HepG2 (cell line): ENCODE measurements around the gene MGLL. TPM values are rescaled to one million over a fixed set of nuclear protein-coding genes. Genes with fewer than 3 reads are reported as not detected.

ENCODE experiments used
- ADNP ChIP-seq: sonication (generic); formaldehyde crosslinking; IDR thresholded peaks from 2 replicates; pipeline ENCODE4 v1.4.0; 2020; ENCODE audit warnings: missing genetic modification reagents
- ATAD3A ChIP-seq: sonication (generic); formaldehyde crosslinking; IDR thresholded peaks from 2 replicates; pipeline ENCODE4 v1.4.0; 2020; ENCODE audit warnings: missing genetic modification reagents
- BRCA1 ChIP-seq: sonication (generic); formaldehyde crosslinking; IDR thresholded peaks from 2 replicates; pipeline ENCODE4 v1.4.0; 2020; ENCODE audit warnings: missing genetic modification reagents
- ERF ChIP-seq: IDR thresholded peaks from 2 replicates; pipeline ENCODE4 v1.6.1; 2018; ENCODE audit warnings: missing biosample characterization, missing genetic modification reagents
- FOXJ3 ChIP-seq: sonication (generic); formaldehyde crosslinking; IDR thresholded peaks from 2 replicates; pipeline ENCODE4 v1.4.0; 2020; ENCODE audit warnings: missing genetic modification reagents, mild to moderate bottlenecking, borderline replicate concordance
- HIVEP1 ChIP-seq: sonication (generic); formaldehyde crosslinking; IDR thresholded peaks from 2 replicates; pipeline ENCODE4 v1.4.0; 2020; ENCODE audit warnings: mild to moderate bottlenecking, missing genetic modification reagents
- HNRNPH1 ChIP-seq: fragments of 200-400 bp; formaldehyde crosslinking; optimal IDR thresholded peaks from 2 replicates; pipeline ENCODE3; 2017; ENCODE audit warnings: mild to moderate bottlenecking, low read depth, low read length
- IKZF1 ChIP-seq: fragments of 450-650 bp; IDR thresholded peaks from 2 replicates; pipeline ENCODE4 v1.7.1; 2016
- ISL2 ChIP-seq: sonication (generic); formaldehyde crosslinking; IDR thresholded peaks from 2 replicates; pipeline ENCODE4 v1.5.0; 2020; ENCODE audit warnings: missing genetic modification reagents
- JUND ChIP-seq: sonication (generic); formaldehyde crosslinking; IDR thresholded peaks from 2 replicates; pipeline ENCODE4 v1.8.0; 2022; ENCODE audit warnings: mild to moderate bottlenecking, missing genetic modification reagents
- KDM5B ChIP-seq: sonication (generic); formaldehyde crosslinking; IDR thresholded peaks from 2 replicates; pipeline ENCODE4 v1.4.0; 2020; ENCODE audit warnings: missing genetic modification reagents, mild to moderate bottlenecking, borderline replicate concordance
- MTA3 ChIP-seq: sonication (generic); formaldehyde crosslinking; IDR thresholded peaks from 2 replicates; pipeline ENCODE4 v1.4.0; 2020; ENCODE audit warnings: missing genetic modification reagents
- NFE2L1 ChIP-seq: sonication (generic); formaldehyde crosslinking; IDR thresholded peaks from 2 replicates; pipeline ENCODE4 v1.4.0; 2020; ENCODE audit warnings: missing genetic modification reagents, mild to moderate bottlenecking, borderline replicate concordance
- SETDB1 ChIP-seq: sonication (generic); formaldehyde crosslinking; IDR thresholded peaks from 2 replicates; pipeline ENCODE4 v1.5.1; 2020; ENCODE audit warnings: missing genetic modification reagents, mild to moderate bottlenecking, borderline replicate concordance
- SRSF4 ChIP-seq: fragments of 200-400 bp; formaldehyde crosslinking; IDR thresholded peaks from one replicate; pipeline ENCODE4 v1.6.1; 2018; ENCODE audit warnings: mild to moderate bottlenecking, low read depth, low read length, moderate library complexity; ENCODE audit not compliant: poor library complexity, severe bottlenecking
- ZFP82 ChIP-seq: sonication (generic); formaldehyde crosslinking; IDR thresholded peaks from 2 replicates; pipeline ENCODE4 v1.5.1; 2020; ENCODE audit warnings: mild to moderate bottlenecking, missing genetic modification reagents, borderline replicate concordance
- ZFX ChIP-seq: sonication (generic); formaldehyde crosslinking; IDR thresholded peaks from 2 replicates; pipeline ENCODE4 v1.4.0; 2020; ENCODE audit warnings: mild to moderate bottlenecking, low read depth, missing genetic modification reagents, moderate library complexity
- ZNF143 ChIP-seq: sonication (generic); formaldehyde crosslinking; IDR thresholded peaks from 2 replicates; pipeline ENCODE4 v1.4.0; 2020; ENCODE audit warnings: missing genetic modification reagents
- ZNF234 ChIP-seq: sonication (generic); formaldehyde crosslinking; conservative IDR thresholded peaks from 2 replicates; pipeline ENCODE4 v1.5.1; 2020; ENCODE audit warnings: mild to moderate bottlenecking, missing genetic modification reagents
- ZNF274 ChIP-seq: sonication (generic); formaldehyde crosslinking; IDR thresholded peaks from 2 replicates; pipeline ENCODE4 v1.5.1; 2020; ENCODE audit warnings: mild to moderate bottlenecking, missing genetic modification reagents
- ZNF350 ChIP-seq: sonication (generic); formaldehyde crosslinking; IDR thresholded peaks from 2 replicates; pipeline ENCODE4 v1.4.0; 2020; ENCODE audit warnings: mild to moderate bottlenecking, low read depth, missing genetic modification reagents, borderline replicate concordance
- ZNF724P ChIP-seq: sonication (generic); formaldehyde crosslinking; IDR thresholded peaks from 2 replicates; pipeline ENCODE4 v1.8.0; 2022; ENCODE audit warnings: missing genetic modification reagents, borderline replicate concordance
- ZSCAN31 ChIP-seq: sonication (generic); formaldehyde crosslinking; IDR thresholded peaks from 2 replicates; pipeline ENCODE4 v1.5.0; 2020; ENCODE audit warnings: low read depth, mild to moderate bottlenecking, missing genetic modification reagents
- polyA plus RNA-seq, 8 experiments: library from polyadenylated mRNA; depleted of rRNA in 3 of 8; stranded (reverse) in 7 of 8; unstranded in 1 of 8; fragments of >200 nt; fragmentation: Illumina TruSeq in 4 of 8; extraction: Trizol in 4 of 8; gene quantifications; 2 replicates each; pipeline versions ENCODE4 v1.2.1 to v1.2.3, GENCODE V29; 2011 to 2016; ENCODE audit warnings: low read depth in 4 of 8, missing spikeins in 1 of 8, mixed read lengths in 1 of 8; ENCODE audit not compliant: insufficient read depth in 1 of 8
- total RNA-seq, 5 experiments: library from RNA; depleted of rRNA; stranded (reverse); fragments of >200 nt; fragmentation: Illumina TruSeq; extraction: Trizol; gene quantifications; 2 replicates each; pipeline ENCODE4 v1.2.3, GENCODE V29; 2016; ENCODE audit warnings: low read depth in 1 of 5
- TF ChIP-seq, protein P1 (sequence below): sonication (generic); formaldehyde crosslinking; IDR thresholded peaks from 2 replicates; pipeline ENCODE4 v1.4.0; 2020; ENCODE audit warnings: mild to moderate bottlenecking, missing genetic modification reagents
- TF ChIP-seq, protein P2 (sequence below): sonication (generic); formaldehyde crosslinking; conservative IDR thresholded peaks from 2 replicates; pipeline ENCODE4 v1.8.0; 2022; ENCODE audit warnings: low read depth, missing genetic modification reagents
- TF ChIP-seq, protein P3 (sequence below): sonication (generic); formaldehyde crosslinking; IDR thresholded peaks from 2 replicates; pipeline ENCODE4 v1.4.0; 2020; ENCODE audit warnings: missing genetic modification reagents

The MGLL gene
- total and polyA plus RNA-seq, 2 of the 13 experiments (the other 11 are each of a cell fraction or from before 2014, with no cell fraction given): not detected

DNA sequence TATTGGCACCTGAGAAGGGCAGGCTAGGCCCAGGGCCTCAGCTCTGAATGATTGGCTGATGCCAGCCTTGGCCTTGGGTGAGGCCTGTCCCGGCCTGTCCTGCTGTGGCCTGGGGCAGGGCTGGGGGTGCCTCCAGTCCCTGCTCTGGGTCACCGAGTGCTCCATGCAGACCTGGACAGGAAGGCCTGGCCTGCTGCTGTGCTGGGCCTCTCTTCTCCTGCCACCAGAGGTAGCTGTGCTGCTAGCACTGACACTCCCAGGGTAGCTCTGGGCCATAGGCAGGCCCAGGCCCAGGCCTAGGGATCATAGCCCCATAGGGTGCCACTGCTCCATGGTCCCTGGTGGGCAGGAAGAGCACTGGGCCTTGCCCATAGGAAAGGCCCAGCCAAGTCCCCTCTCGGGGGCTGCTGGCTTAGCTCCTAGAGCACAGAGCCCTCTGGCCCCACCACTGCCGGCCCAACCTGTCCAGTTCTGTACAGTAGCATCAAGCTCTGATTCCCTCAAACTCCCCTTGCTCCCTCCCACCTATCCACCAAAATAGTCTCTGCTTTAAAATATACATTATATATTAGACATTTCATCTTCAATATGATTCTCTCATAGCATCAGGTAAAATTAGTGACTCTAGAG lies 131.4 kb downstream of the MGLL start (continued):
- TF ChIP-seq KDM5B: no peak
- TF ChIP-seq, protein P1, sequence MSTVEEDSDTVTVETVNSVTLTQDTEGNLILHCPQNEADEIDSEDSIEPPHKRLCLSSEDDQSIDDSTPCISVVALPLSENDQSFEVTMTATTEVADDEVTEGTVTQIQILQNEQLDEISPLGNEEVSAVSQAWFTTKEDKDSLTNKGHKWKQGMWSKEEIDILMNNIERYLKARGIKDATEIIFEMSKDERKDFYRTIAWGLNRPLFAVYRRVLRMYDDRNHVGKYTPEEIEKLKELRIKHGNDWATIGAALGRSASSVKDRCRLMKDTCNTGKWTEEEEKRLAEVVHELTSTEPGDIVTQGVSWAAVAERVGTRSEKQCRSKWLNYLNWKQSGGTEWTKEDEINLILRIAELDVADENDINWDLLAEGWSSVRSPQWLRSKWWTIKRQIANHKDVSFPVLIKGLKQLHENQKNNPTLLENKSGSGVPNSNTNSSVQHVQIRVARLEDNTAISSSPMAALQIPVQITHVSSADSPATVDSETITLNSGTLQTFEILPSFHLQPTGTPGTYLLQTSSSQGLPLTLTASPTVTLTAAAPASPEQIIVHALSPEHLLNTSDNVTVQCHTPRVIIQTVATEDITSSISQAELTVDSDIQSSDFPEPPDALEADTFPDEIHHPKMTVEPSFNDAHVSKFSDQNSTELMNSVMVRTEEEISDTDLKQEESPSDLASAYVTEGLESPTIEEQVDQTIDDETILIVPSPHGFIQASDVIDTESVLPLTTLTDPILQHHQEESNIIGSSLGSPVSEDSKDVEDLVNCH: no peak
- TF ChIP-seq HNRNPH1: no peak
- no peak for TF ChIP-seq NFE2L1
- no peak for TF ChIP-seq ZNF274
- no peak for TF ChIP-seq ZSCAN31 (CRISPR knock-in tag)
- TF ChIP-seq FOXJ3 (CRISPR knock-in tag): no peak
- TF ChIP-seq BRCA1 (CRISPR knock-in tag): no peak
- TF ChIP-seq ZNF234: no peak
- no peak for TF ChIP-seq JUND (CRISPR knock-in tag)
- TF ChIP-seq ATAD3A: no peak
- no peak for TF ChIP-seq ZNF724P (CRISPR knock-in tag)
- no peak for TF ChIP-seq ADNP (CRISPR knock-in tag)
- no peak for TF ChIP-seq MTA3
- TF ChIP-seq ZFP82 (CRISPR knock-in tag): no peak
- TF ChIP-seq ZNF143: peak; percentile 43; the same call in 1 of the 2 replicates
- no peak for TF ChIP-seq ZNF350 (CRISPR knock-in tag)
- no peak for TF ChIP-seq ERF (CRISPR knock-in tag)
- TF ChIP-seq HIVEP1: no peak
- no peak for TF ChIP-seq ISL2 (CRISPR knock-in tag)
- TF ChIP-seq, protein P2, sequence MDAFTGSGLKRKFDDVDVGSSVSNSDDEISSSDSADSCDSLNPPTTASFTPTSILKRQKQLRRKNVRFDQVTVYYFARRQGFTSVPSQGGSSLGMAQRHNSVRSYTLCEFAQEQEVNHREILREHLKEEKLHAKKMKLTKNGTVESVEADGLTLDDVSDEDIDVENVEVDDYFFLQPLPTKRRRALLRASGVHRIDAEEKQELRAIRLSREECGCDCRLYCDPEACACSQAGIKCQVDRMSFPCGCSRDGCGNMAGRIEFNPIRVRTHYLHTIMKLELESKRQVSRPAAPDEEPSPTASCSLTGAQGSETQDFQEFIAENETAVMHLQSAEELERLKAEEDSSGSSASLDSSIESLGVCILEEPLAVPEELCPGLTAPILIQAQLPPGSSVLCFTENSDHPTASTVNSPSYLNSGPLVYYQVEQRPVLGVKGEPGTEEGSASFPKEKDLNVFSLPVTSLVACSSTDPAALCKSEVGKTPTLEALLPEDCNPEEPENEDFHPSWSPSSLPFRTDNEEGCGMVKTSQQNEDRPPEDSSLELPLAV: no peak
- peak; percentile 95 for TF ChIP-seq ZFX (CRISPR knock-in tag)
- no peak for TF ChIP-seq SETDB1 (CRISPR knock-in tag)
- TF ChIP-seq, protein P3, sequence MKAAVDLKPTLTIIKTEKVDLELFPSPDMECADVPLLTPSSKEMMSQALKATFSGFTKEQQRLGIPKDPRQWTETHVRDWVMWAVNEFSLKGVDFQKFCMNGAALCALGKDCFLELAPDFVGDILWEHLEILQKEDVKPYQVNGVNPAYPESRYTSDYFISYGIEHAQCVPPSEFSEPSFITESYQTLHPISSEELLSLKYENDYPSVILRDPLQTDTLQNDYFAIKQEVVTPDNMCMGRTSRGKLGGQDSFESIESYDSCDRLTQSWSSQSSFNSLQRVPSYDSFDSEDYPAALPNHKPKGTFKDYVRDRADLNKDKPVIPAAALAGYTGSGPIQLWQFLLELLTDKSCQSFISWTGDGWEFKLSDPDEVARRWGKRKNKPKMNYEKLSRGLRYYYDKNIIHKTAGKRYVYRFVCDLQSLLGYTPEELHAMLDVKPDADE (CRISPR knock-in tag): no peak
- TF ChIP-seq IKZF1: no peak
- no peak for TF ChIP-seq SRSF4
